HG02759 (cell line): ENCODE data around the gene TSPAN17.

Experiments
- ATAC-seq: cut with Tn5 transposase; IDR thresholded peaks from one replicate; pipeline ENCODE4 v1.9.1; 2021; ENCODE audit warnings: mild to moderate bottlenecking, moderate library complexity; ENCODE audit not compliant: unreplicated experiment

Gene TSPAN17

DNA sequence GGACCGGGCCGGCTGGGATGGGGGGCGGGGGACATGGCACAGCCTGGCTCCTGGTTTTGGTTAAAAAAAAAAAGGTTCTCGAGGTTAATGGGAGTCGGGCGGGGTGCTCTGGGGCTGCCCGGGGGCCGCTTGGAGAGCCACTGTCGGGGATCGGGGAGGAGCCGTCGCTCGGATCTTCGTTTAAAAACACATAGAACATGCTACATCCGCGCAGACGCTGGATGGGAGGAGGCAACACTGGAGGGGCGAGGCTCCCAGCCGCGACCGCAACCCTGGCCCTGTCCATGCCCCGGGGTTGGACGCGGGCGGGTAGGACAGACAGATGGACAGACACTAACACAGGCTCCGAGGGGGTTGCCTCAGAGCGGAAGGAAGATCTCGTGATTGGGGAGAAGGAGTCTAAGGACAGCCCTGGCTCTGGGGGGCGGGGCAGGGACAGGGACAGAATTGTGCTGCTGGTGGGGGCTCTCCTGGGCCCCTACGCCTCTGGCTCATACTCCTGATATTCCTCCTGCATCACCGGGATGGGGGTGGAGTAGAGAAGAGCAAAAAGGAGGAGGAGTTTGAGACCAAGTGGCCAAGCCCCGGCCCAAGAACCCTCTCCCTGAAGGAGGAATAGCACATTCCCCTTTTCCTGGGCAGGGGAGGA lies 26.8 kb upstream of the TSPAN17 start:
- ATAC-seq = no peak

DNA sequence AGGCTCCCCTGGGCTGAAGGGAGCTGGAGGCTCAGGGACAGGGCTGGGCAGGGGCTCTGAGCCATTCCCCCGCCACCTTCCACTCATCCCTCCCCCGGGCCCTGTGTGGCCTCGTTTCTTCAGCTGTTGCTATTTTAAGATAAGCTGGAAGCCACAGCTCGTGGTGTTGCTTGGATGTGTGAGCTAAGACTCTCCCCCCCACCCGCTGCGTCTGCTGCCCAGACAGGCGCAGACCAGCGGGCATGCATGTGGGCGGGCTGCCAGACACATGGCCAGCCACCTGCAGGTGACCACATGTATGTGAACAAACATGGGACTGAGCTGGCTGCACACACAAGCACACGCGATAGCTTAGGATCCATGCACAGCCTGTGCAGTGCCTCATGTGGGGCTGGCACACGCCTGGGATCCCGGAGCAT lies 25.6 kb upstream of the TSPAN17 start:
- ATAC-seq = no peak

DNA sequence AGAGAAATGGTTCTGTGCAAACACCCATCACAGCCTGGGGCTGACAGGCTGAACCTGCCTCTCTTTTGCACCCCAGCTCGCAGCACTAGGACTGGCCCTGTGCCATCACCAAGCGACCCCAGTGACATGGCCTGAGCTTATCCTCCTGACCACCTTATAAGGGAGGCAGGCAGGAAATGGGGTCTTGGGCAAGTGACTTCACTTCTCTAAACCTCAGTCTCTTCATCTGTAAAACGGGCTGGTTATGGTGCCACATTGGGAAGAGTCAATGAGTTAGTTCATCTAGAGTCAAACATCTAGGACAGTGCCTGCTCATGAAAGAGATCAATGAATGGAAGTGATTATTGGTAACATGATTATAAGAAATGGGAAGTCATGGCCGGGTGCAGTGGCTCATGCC lies 23.1 kb upstream of the TSPAN17 start:
- no peak for ATAC-seq

DNA sequence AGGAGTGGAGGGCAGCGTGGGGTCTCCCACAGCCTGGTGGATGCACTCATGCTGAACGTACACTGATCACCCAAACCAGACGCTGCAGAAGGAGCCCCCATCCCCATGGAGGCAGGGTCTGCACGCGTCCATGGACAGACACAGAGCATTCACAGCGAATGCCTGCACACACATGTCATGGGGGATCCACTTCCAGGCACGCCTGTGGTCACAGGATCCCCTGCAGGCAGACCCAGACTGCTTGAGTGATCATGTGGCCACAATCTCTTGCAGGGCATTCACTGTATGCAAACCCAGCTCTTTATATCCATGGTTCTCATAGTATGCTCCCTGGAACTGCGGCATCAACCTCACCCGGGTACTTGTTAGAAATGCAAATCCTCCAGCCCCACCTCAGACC lies 22.3 kb upstream of the TSPAN17 start:
- ATAC-seq = no peak

DNA sequence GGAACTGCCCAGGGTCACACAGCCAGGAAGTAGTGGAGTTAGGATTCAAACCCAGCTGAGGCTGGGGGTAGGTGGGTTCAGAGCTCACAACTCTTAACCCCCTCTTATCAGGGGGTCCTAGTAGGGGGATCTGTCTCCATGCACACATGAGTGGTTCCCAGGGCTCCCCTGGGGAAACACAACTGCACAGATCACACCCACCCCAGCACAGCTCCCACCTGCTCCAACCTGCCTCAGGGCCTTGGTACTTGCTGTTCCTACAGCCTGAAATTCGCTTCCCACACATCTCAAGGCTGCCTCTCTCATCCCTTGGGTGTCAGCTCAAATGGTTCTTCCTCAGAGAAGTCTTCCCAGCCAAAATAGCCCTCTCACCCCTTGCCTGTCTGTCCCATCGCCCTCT lies 21.8 kb upstream of the TSPAN17 start:
- ATAC-seq = no peak

DNA sequence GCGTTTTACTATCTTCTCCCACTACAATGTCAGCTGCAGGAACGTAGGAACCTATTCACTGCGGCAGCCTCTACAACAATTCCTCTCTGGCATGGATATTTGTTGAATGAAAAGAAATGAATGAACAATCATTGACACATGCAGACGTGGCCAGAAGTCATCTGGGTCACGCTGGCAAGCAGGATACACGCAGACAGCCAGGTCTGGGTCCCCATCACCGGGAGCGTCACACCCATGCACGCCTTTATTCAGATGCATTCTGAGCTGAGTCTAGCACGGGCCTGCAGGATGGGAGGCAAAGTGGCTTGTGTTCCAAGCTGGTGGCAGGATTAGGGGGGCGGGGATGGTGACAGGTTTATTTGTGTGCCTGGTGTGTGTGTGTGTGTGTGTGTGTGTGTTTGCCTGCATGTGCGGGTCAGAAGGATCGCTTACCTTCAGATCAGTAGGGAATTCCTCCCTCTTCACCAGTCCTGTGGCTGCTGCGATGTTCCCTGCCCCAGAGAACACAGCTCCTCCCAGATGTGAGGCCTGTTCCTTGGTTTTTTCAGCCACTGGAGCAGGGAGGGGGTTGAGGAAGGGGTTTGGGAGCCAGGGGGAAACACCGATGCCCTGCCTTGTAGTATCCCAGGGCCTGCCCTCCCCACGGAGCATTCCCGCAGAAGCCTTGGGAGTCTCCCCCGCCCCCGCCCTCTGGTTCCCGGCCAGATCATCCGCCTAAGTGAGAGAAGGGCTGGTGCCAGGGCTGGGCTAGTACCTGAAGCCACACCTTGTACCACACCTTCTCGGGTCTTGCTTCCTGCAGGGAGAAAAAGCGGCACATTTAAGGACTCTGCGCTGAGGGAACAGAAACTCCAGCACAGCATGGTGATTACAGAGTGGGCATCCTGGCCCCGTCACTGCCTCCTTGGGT lies 21.1 kb upstream of the TSPAN17 start:
- no peak for ATAC-seq

DNA sequence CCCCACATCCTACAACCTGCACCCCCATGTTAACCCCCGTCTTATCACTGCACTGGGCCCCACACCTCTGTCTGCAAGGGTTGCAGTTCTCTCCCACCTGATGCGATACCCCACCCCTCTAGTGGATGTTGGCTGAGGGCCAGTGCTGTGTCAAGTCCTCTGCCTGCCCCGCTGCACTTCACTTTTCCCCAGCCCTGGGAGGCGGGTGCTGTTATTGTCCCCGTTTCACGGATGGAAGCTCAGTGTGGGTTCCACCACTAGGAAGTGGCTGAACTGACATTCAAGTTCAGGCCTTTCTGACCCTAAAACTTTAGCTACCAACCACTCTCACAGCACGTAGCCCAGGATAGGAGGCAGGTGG lies 20.4 kb upstream of the TSPAN17 start:
- ATAC-seq = no peak

DNA sequence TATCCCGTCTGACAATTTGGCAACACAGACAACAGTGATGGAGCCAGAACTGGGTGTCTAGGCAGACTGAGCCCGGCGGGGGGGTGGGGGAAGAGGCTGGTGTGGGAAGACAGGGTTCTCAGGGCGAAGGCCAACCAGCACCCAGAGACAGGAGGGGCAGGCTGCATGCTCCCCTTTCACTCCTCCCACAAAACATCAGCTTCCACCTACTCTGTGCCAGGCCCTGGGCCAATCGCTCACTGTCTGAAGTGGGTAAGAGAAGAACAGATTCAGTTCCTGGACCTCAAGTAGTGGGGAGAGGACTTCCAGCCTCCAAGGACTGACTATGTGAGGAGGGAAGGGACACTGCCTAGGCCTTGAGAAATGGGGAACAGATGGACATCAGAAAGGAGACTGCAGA lies 19.7 kb upstream of the TSPAN17 start:
- no peak for ATAC-seq

DNA sequence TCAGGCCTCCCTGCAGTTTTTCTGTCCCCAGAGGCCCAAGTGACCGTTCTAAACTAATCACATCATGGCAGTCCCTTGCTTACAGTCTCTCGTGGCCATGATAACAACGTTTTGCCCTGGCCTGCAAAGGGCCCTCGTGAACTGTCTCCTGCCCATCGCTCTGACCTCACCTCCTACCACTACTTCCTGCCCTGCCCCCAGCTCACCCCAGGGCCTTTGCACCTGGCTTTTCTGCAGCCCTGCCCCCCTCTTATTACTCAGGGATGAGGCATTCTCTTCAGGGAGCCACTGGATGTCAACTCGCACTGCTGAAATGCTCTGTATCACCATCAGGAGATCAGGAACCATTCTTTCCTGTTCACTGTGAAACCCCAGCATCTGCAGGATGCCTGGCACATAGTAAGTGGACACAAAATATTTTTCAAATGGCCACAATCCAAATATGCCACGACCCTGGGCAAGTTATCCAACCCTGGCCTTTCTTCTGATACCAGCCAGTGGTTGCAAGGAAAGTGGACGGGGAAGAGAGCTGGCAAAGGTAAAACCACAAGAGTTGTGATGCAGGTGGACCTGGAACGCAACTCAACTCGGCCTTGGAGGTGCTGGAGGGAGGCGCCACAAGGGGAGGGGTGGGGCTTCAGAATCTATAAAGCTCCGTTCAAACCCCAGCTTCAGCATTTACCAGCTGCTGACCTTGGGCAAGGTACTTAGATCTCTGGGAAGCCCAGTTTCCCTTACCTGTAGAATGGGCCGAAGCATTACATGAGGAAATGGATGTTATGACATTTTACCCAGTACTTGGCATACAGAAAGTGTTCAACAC lies 18.7 kb upstream of the TSPAN17 start:
- no peak for ATAC-seq

DNA sequence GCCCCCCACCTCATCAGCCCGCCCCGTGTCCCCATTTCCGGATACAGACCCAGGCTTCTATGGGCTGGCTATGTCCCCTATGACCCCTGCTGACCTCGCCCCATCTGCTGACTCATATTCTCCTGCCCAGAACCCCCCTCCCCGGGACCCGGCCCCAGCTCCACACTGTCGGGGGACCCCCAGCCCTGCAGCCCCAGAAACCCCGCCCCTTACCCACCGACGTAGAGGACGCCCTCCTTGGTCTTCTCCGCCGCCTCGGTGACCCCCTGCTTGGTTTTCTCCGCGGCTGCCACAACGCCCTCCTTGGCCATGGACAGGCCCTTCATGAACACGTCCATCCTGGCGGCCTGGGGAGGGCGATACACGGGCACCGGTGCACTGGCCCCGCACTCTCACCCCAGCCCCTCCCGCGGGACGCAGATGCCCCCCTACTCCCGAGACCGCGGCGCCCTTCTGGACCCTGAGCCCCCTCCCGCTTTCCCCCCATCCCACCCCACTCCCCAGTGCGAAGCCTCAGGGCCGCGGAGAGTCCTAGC lies 17.9 kb upstream of the TSPAN17 start:
- no peak for ATAC-seq

DNA sequence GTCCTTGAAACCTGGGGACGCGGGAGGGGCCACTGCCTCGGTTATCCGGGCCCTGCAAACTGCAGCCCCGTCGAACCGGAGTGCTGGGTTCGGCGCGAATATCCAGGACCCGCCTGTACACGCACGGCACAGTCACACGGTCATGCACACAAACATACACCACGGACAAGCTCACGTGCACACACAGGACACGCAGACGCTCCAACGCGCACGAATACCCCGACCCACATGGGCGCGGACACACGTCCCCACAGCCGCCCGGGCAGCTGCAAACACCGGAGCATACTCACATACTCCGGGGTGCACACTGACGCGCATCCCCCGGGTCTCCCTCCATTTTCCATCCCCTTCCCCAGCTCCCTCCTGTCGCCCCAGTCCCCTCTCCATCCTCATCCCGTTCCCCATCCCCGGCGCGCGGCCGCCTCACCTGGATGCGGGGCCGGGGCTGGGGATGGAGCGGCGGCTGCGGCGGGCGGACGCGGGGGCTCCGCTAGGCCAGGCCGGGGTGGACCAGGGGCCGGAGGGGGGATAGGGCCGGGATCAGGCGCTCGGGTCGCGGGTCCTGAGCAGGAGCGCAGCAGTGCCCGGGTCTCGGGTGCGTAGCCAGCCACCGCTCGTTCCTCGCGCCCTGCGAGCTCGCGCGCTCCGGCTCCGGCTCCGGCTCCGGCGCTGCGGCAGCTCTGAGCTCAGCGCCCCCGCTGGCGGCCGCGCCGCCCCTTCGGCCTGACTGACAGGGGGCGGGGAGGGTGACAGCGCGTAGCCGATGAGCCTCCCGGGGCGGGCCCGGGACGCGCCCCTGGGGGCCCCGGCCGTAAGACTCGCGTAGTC lies 17.2 kb upstream of the TSPAN17 start, which contains the start of the genes EIF4E1B and SNCB:
TSS of gene EIF4E1B (plus strand) at position 823 of the 828 bp plus-strand sequence. CDS start 12,113 bp downstream, outside the sequence.
TSS of gene SNCB (minus strand) at position 682 of the 828 bp plus-strand sequence. CDS start 880 bp downstream, outside the sequence.
- peak; percentile 89 for ATAC-seq

DNA sequence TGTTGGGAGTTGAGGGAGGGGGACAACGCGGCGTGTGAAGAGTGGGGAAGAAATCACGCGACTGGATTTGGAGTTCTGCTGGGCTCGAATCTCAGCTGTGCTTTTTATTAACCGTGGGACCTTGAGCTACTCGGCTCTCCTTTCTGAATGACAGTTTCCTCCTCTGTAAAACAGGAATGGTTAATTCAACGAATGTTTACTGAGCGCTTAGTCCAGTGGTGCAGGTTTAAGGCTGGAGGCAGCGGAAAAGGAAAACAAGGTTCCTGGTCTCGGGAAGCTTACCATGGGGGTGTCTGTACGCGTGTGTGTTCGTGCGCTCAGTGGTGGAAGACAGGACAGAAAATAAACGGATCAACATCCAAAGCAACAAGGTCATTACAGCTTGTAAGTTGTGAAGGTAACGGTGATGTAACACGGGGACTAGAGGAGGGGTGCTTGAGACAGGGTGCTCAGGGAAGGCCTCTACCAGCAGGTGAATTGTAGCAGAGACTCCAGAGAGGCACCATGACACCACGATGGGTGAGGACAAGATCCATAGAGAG lies 16.5 kb upstream of the TSPAN17 start:
- ATAC-seq = no peak

DNA sequence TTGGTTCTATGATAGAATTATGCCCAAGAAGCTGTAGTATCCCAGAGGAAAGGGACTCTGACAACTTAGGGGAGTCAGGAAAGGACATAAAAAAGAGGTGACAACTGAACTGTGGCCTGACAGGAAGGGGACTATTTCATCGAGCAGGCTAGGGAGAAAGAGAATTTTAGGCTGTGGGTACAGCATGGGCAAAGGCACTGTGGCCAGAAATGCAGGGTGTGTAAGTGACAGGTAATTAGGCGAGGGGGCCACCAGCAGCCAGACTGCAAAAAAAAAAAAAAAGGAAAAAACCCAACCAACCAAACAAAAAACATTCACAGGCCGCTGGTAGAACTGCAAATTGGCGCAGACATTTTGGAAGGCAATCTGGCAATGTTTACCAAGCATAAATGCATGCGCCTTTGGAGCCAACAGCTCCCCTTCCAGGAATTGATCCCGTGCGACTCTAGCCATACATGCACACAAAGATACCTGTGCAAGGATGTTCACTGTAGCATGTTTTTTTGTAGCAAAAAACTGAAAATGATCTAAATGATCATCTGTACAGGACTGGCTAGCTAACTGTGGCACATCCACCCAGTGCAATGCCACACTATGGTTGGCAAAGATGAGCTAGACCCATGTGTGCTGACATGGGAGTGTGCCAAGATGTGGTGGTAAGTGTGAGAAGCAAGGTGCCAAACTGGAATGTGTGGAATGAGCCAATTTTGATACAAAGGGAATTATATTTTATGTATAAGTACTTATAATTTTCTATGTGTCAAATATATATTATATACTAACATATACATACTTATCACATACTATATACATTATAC lies 15.7 kb upstream of the TSPAN17 start:
- ATAC-seq = no peak

DNA sequence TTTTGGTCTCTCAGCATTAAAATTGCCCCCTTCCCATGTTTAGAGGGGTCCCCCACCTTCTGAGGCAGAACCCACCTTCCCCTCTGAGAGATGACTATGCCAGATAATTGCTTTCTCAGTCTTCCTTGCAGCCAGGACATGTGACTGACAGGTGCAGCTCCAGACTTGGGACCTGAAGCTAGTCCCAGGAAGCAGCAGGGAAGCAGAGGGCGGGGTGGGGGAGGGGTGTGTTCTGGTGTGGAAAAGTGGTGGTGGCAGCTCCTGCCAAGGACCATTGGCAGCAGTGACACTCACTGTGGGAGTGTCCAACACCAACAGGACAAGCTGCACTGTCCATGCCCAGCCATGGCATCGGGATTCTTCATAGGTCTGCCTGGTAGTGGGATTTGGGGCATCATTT lies 14.5 kb upstream of the TSPAN17 start:
- no peak for ATAC-seq

DNA sequence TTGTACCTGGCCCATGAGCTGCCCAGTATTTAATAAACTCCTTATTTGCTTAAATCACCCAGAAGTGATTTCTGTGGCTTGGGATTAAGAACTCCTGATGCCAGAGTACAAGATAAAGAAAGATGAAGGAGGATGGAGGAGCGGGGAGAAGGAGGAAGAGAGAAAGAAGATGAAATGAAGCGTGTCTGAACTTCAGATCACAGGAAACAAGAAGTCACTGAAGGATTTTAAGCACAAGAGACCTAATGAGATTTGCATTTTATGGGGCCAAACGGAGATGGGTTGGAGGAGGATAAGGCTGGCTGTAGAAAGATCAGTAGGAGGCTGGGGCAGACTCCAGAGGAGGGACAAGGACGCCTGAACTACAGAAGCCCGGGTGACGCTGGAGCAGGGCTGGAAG lies 13.7 kb upstream of the TSPAN17 start:
- no peak for ATAC-seq

DNA sequence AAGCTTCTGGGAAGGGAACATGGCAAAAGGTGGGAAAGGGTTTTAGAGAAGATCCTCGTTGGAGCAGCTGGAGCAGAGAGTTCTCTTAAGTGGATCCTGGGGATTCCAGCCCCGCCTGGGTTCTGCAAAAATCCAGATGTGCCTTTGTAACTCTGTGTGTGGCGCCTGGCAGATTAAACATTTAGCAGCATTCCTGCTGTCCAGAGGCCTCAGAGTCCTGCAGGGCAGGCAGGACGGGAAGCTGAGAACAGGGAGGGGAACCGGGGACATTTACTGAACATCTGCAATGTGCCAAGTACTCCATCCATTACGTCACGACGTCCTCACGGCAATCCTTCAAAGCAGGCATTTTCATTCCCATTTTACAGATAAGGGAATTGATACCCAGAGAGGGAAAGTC lies 10.9 kb upstream of the TSPAN17 start:
- no peak for ATAC-seq

DNA sequence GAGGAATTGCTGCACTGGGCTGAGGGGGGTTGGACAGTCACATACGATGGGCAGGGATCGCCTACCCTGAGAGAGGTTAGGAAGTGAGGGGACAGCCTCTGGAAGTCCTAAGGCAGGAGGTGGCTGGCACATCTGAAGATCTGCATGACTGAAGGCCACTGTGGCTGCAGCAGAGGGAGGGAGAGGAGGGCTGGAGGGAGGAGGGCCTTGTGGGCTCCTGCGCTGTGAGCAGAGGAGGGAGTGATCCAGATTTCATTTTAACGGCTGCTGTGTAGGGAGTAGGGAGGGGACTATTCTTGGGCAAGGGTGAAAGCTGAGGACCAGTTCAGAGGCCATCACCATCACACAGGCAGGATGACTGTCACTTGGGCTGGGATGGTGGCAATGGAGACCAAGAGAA lies 9.7 kb upstream of the TSPAN17 start:
- ATAC-seq = no peak

DNA sequence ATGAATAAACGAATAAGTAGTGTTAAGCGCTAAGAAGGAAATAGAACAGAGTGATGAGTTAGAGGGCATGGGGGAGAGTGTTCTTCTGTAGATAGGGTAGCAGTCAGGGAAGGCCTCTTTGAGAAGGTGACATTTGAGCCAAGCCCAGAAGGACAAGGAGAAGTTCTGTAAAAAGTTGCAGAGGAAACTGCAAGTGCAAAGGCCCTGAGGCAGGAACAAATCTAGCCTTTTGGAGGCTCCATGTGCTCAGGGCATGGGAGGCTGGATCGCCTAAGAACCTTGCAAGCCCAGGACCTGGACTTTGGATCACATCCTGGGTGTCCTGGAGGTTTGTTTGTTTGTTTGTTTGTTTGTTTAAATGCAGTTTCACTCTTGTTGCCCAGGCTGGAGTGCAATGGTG lies 8.8 kb upstream of the TSPAN17 start:
- ATAC-seq = no peak

DNA sequence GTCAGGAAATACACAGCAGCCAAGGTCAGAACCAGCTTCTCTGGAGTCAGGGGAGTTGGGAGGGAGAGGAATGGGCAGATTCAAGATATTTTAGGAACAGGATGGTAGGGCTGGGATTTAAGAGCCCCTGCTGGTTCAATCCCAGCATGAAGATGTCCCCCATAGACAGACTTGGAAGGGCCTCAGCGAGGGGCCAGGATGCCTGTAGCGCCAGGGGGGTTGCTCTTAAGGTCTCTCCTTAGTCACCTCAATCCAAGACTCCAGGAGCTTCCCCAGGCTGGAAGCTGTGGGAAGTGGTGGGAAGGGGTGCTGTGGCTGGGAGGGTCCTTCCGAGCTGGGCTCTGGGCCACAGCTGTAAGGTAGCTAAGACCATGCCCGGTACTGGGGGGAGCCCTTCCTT lies 8.1 kb upstream of the TSPAN17 start:
- no peak for ATAC-seq
